NCI-H82 (cell line): Measurements from ENCODE around the gene BTBD19.
A peak's percentile ranks its signal among the peaks of the same experiment; 100 is the strongest.
"Not testable (repeated sequence)": the region's sequence is repeated elsewhere in the genome, so short reads cannot be mapped to it uniquely, and the experiment has no call there.

Experiments used
- DNase-seq: peaks from one replicate; lab custom pipeline; 2025; lab: John Stamatoyannopoulos, UW

Gene BTBD19

GRCh38 chr1:44808938-44809917 is 905 bp downstream of the BTBD19 start:
- peak; percentile 42 for DNase-seq

GRCh38 chr1:44810101-44810761 is 1.9 kb downstream of the BTBD19 start:
- DNase-seq: no peak

DNA sequence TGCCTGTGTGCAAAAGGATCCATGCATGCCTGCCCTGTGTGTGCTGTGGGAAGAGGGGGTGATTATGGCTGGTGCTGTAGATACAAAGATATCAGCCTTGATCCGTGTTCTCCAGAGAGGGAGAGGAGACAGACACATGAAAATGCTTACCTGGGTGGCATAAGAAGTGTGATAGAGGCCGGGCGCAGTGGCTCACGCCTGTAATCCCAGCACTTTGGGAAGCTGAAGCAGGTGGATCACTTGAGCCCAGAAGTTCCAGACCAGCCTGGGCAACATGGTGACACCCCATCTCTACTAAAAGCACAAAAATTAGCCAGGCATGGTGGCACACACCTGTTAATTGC is 2.4 kb downstream of the BTBD19 start:
- not testable (repeated sequence) for DNase-seq

DNA sequence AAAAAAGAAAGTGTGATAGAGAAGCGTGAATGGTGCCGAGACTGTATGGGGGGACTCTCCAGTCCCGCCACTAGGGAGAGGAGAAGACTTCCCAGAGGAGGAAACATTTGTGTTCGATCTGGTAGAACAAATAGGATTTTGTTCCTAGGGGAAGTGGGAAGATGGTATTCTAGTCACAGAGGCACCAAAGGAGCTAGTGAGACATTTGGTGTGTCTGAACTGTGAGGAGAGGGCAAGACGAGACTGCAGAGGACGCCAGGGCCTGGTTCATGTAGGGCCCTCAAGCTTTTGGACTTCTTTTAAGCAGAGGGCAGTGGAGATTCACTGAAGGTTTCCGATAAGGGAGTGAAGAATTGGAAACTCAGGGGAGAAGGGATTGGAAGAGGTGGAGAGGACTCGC is 2.9 kb downstream of the BTBD19 start:
- no peak for DNase-seq

GRCh38 chr1:44812822-44813543 is 4.7 kb downstream of the BTBD19 start:
- DNase-seq: no peak

DNA sequence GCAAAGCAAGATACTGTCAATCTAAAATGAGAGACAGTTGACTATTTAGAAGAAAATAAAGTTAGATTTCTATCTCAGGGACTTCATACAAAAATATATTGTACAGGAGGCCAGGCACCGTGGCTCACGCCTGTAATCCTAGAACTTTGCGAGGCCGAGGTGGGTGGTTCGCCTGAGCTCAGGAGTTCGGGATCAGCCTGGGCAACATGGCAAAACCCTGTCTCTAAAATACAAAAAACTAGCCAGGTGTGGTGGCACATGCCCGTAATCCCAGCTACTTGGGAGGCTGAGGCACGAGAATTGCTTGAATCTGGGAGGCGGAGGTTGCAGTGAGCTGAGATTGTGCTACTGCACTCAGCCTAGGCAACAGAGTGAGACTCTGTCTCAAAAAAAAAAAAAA is 7.6 kb downstream of the BTBD19 start:
- not testable (repeated sequence) for DNase-seq

- no peak for DNase-seq
Measured at GRCh38 chr1:44817307-44817706, 9.0 kb downstream of the BTBD19 start.

- no peak for DNase-seq
Measured at GRCh38 chr1:44817771-44818495, 9.6 kb downstream of the BTBD19 start.

- DNase-seq: no peak
Measured at GRCh38 chr1:44819196-44819607, 10.9 kb downstream of the BTBD19 start.

DNA sequence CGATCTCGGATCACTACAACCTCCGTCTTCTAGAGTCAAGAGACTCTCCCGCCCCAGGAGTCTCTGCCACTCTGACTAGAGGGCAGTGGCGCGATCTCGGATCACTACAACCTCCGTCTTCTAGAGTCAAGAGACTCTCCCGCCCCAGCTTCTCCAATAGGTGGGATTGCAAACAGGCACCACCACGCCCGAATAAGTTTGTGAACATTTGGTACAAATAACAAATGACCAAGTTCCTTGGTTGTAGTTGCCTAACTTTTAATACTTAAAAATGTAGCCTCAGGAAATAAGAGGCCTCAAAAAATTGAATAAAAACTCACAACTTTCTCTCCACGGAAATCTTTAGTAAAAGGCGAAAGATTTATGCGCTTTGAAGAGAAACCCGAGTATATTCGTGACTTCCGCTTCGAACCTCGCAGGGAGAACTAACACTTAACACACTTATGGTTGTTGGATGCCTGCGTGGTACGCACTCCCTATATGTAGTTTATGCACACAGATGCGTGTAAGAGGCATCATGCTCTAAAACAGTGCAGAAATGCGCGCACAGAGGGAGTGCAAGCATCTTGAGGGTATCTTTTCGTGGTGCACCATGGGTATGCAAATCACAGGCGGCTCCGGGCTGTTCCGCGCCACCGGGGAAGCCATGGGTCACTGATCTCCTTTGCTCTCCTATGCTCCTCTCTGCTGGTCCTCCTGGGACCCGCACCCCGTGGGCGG is 11.4 kb downstream of the BTBD19 start:
- DNase-seq: peak; percentile 99

DNA sequence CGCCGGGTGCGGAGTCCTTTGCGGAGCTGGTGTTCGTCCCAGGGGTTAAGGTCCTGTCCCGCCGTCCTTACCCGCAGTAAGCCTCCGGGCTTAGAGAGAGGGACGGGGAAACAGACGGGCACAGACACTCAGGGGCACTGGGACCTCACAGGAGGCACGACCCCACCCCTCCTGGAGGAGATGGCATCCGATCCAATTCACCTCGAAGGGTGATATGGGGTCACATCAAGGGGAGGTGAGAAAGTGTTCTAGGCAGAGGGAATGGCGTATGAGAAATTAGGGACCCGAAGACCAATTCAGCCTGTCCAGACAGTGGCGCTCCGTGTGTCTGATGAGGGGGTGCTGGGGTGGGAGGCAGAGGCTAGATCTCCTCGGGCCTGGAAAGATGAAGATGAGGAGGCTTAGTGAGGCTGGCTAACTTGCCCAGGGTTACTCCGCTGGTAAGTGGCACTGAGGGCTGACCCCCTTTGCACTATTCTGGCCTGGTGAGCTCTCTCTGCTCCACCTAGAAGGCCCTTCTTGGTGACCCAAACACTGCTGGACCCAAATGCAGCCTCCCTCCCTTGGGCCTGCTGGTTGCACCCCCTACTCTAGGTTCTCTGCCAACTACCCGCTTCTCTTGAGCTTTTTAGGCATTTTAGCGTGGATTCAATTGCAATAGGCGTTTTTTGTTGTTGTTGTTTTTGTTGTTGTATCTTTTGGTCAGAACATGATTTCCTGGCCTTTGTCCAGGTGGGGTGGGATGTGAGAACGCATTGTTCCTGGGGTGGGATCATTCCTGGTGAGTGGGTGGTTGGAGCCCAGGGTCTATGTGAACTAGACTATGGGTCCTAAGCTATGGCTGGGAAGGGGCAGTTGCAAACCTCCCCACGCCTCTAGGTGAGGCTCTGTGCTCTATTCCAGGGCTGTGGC is 12.3 kb downstream of the BTBD19 start:
- no peak for DNase-seq

DNA sequence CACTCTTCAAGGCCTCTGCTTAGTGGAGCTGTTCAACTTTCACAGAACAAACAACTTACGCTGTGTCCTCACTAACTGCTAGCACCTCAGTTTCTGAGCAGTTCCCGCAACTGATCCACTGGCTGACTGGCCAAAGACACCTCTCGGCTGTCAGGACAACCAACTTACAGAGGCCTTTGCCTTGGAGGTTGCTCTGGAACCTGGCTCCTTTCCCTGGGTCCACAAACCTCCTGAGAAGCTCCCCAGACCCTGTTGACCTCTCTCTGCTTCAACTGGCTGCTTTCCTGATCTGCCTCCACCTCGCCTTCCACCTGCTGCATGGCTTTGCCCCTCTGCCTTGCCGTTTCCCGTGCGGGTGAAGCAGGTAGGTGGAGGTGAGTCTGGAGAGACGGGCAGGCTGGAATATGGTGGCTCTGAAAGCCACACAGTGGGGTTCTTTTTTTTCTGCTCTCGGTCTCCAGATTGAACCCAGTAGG is 13.0 kb downstream of the BTBD19 start:
- no peak for DNase-seq

DNA sequence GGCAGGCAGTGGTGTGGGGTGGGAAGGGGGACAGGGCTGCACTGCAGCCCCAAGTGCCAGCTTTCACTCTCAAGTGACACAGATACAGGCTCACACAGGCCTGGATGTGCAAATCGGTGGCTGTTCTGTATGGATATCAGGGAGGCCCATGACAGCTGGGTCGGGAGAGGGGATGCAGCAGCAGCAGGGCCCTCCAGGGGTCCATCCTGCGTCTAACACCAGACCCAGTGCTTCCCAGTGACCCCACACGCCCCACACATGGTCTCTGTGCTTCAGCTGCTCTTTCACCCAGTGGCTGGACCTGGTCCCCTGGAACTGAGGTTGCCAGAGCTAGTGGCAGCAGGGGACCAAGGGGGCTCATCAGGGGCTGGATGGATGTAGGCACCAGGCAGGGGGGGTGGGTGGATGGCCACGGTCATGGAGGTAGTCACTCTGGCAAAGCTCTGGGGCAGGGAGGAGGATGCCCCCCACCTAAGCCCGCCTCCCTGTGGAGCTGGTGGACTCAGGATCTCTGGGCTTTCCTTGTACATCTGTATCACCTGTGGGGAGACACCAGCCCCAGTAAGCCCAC is 13.9 kb downstream of the BTBD19 start:
- no peak for DNase-seq

GRCh38 chr1:44822981-44823451 is 14.7 kb downstream of the BTBD19 start:
- no peak for DNase-seq

GRCh38 chr1:44824392-44824791 is 16.1 kb downstream of the BTBD19 start:
- not testable (repeated sequence) for DNase-seq

DNA sequence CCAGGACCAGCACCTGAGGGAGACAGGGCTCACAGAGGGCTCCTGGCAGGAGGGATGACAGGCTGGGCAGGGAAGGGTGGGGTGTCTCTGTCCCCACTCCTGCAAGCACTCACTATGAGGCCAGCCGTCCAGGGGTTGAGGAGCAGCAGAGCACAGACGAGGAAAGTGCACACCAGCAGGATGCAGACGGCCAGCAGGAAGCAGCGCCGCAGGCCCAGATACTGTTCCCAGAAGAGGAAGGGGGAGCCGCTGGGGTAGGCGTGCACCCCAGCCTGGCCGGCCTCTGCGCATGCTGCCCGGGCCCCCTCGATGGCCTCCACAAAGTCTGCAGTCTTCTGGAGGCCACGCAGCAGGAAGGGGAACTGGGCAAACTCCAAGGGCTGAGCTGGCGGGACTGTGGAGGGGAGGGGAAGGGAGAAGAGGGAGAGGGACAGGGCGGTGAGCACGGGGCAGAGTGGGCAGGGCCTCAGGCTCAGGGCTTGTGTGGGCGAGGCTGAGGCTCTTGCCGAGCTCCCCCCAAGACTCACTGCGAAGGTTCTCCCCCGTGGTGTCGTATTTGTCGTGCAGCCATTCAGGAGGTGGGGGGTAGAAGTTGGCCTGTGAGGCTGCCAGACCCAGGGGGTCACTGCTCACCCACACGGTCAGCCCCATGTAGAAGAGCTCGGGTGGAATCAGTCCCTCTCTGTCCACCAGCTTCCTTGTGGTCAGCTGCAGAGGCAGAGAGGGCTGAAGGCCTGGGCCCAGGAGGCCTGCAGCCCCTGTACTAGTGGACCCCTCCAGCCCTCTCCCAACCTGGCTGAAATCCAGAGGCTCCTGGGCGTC is 18.3 kb downstream of the BTBD19 start:
- no peak for DNase-seq

DNA sequence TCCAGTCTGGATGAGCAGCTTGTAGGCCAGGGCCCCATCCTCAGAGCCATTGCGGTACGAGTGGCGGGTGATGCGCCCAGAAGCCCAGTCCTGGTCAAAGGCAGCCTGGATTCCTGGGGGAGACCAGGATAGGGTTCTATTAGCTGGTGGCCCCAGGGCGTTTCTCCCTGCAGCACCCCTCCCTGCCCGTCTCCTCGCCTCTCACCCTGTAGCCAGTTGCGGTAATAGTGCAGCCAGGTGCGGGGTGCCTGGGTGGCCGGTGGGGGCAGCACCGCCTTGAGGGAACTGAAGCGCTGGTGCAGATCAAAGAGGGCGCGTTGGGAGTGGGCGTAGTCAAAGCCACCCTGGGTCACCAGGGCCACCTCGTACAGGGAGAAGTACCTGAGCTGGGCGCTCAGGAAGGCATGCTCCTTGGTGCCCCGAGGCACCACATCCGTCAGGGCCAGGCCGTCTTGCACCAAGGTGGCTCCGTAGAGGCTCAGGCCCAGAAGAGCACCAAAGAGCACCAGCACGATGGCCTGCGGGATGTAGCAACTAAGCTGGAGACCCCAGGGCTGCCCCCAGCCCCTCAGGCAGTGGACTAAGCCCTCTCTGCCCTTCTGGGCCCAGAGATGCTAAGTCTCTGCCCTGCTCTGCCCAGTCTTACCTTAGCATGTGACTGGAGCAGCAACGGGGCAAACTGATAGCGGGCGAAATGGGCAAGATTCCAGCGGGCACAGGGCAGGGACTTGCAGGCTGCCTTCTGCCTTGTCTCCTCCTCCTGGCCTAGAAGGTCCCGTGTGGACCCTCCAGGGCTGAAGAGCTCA is 19.1 kb downstream of the BTBD19 start:
- no peak for DNase-seq
